ENCODE results near the gene GPA33.

GRCh38 chr1:167012570-167012969, 77.6 kb downstream of the GPA33 start:
- TF ChIP-seq CTCF (IDR thresholded peaks at IDR 0.05) (no peak), POLR2AphosphoS5 (IDR thresholded peaks at IDR 0.05) (no peak)
